ENCODE results near the gene GPR63.

GRCh38 chr6:96876886-96877545 is 39.7 kb upstream of the GPR63 start:
- TF ChIP-seq CTCF (conservative IDR thresholded peaks at IDR 0.05; ENCODE audit: low read depth, low read length): no peak
- no peak for TF ChIP-seq EZH2 (IDR thresholded peaks at IDR 0.05; ENCODE audit: borderline replicate concordance, low read depth, low read length, poor library complexity, severe bottlenecking)
